Activated gamma-delta T cell treated with anti-CD3 and anti-CD28 coated beads, Interleukin-2, amount 50 U/mL, for 16 hours (primary cell): ENCODE results near the gene KRTAP21-2.
"Not testable (repeated sequence)": the region's sequence is repeated elsewhere in the genome, so short reads cannot be mapped to it uniquely, and the experiment has no call there.

Experiments
- DNase-seq: peaks from one replicate; pipeline ENCODE4 v3.0.0-alpha.2; 2020; ENCODE audit warnings: low read depth

KRTAP21-2 gene

GRCh38 chr21:30747159-30747558 is at the start of gene KRTAP21-2:
Gene KRTAP21-2 (minus strand): TSS chr21:30747259. CDS start chr21:30747202, 57 bp downstream.
- DNase-seq, result no peak

GRCh38 chr21:30793581-30794314 is 46.7 kb upstream of the KRTAP21-2 start:
- no peak for DNase-seq

GRCh38 chr21:30779249-30779648 is 32.2 kb upstream of the KRTAP21-2 start:
- DNase-seq, result no peak

GRCh38 chr21:30769724-30770431 is 22.8 kb upstream of the KRTAP21-2 start:
- no peak for DNase-seq

GRCh38 chr21:30760776-30761175 is 13.7 kb upstream of the KRTAP21-2 start:
- DNase-seq, result no peak

GRCh38 chr21:30758306-30758705 is 11.2 kb upstream of the KRTAP21-2 start:
- DNase-seq, result no peak

GRCh38 chr21:30755328-30755727 is 8.3 kb upstream of the KRTAP21-2 start, which contains the start of gene KRTAP21-1:
Gene KRTAP21-1 (minus strand): TSS chr21:30755428. CDS start chr21:30755378, 50 bp downstream.
- DNase-seq, result not testable (repeated sequence)

- no peak for DNase-seq
Measured at GRCh38 chr21:30740462-30740861, 6.6 kb downstream of the KRTAP21-2 start.

GRCh38 chr21:30733026-30733425 is 14.0 kb downstream of the KRTAP21-2 start:
- no peak for DNase-seq

GRCh38 chr21:30726726-30727125 is 20.3 kb downstream of the KRTAP21-2 start:
- DNase-seq, result no peak

GRCh38 chr21:30719401-30719800 is 27.7 kb downstream of the KRTAP21-2 start:
- no peak for DNase-seq

GRCh38 chr21:30718239-30718909 is 28.7 kb downstream of the KRTAP21-2 start, which contains the start of gene KRTAP21-3:
Gene KRTAP21-3 (minus strand): TSS chr21:30718777. CDS start chr21:30718759, 18 bp downstream.
- no peak for DNase-seq

- DNase-seq, result no peak
Measured at GRCh38 chr21:30717105-30717504, 30.0 kb downstream of the KRTAP21-2 start.

- no peak for DNase-seq
Measured at GRCh38 chr21:30714946-30715345, 32.1 kb downstream of the KRTAP21-2 start.

GRCh38 chr21:30714456-30714855 is 32.6 kb downstream of the KRTAP21-2 start:
- no peak for DNase-seq

- DNase-seq, result no peak
Measured at GRCh38 chr21:30713766-30714165, 33.3 kb downstream of the KRTAP21-2 start.

GRCh38 chr21:30710499-30710898 is 36.6 kb downstream of the KRTAP21-2 start:
- DNase-seq, result no peak

GRCh38 chr21:30707409-30707808 is 39.6 kb downstream of the KRTAP21-2 start:
- no peak for DNase-seq
